DMS53 treated with DMSO at 0.1 percent for 48 hours (cell line): Measurements from ENCODE around the gene POFUT1.
"Not testable (repeated sequence)": the region's sequence is repeated elsewhere in the genome, so short reads cannot be mapped to it uniquely, and the experiment has no call there.

ENCODE experiments used
- DNase-seq: peaks from one replicate; lab custom pipeline; 2025; ENCODE audit not compliant: unreplicated experiment; lab: John Stamatoyannopoulos, UW

Gene POFUT1

DNA sequence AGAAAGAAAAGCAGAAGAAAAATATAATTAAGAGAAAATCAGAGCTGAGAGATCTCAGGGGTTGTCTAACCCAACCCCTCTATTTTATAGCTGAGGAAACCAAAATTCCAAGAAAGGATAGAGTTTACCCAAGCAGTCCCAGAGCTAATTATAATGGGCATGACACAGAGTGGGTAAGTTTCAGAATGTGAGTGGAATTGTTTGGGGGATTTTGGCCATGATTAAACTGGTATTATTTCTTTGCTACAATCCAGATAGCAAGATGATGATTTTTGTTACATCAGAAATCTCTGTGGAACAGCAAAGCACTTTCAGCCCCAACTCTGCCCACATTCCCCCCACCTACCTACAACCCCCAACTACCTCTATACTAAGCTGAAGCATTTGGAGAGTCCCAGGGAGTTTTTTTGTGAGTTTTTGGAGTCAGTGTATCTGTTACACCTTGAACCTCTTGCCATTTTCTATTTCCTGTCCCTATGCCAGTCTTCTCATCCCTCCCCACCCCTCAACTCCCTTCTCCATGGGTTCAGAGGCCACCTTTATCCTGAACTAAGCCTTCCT is 24.7 kb downstream of the POFUT1 start:
- DNase-seq: no peak

DNA sequence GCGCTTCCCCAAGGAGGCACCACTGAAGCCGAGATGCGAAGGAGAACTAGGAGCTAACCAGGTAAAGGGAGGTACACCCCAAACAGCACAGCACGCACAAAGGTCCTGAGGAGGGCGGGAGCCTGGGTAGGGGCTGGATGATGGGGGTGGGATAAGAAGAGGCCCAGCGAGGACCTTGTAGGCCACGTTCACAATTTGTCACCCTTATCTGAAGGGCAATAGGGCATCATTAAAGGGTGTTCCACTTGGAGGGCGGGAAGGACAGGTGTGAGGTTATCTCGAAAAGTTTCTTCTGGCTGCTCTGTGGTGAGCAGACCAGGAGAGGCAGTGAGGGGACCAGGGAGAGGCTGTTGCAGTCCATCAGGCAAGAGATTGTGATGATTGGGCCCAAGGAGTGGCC is 25.6 kb downstream of the POFUT1 start:
- DNase-seq: no peak

DNA sequence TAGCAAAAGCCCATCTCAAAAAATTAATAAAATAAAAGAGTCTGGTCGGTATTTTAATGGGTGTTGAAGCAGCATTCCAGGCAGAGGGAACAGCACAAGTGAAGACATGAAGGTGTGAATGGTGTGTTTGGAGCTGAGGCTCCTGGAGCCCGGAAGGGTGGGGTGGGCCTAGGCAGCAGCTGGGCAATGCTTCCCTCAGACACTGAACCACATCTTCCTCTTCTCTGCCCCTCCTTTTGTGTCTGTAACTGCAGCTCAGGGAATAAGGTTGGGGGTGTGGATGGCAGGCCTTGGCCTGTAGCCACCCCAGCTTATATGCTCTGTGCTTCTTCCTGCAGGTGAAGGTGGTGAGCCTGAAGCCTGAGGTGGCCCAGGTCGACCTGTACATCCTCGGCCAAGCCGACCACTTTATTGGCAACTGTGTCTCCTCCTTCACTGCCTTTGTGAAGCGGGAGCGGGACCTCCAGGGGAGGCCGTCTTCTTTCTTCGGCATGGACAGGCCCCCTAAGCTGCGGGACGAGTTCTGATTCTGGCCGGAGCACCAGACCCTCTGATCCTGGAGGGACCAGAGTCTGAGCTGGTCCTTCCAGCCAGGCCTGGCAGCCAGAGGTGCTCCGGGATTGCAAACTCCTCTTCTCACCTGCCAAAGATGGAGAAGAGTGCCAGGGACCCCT is 26.6 kb downstream of the POFUT1 start:
- no peak for DNase-seq

DNA sequence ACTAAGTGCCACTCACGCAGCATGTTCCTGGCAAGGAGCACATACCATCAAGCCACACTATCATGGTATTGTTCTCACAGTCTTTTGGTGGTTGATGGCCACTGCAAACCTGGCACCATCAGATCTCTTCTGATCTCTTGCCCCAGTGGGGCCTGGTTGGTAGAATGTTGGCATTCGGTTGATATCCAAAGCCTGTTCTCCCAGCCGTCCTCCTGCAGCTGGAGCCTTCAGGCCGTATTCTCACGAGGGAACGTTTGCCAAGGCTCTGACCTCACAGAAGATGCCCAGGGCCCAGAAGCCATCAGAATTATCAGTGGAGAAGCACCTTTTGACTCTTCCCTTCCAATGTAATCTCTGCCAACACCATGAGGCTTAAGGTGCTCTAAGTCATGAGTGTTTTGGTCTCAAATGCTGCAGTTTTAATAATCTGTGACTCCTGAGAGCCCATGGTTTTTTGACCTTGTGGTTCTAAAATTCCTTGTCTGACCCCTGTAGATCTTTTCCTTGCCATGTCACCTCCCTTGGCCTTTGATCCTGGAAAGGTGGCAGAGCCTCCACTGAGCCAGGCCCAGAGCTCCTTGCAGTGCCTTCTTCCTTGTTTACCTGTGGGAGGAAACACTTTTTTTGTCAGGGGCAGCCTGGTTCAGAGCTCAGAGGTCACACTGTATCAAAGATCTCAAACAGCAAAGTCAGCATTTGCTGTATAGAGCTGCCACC is 27.8 kb downstream of the POFUT1 start:
- DNase-seq: no peak

DNA sequence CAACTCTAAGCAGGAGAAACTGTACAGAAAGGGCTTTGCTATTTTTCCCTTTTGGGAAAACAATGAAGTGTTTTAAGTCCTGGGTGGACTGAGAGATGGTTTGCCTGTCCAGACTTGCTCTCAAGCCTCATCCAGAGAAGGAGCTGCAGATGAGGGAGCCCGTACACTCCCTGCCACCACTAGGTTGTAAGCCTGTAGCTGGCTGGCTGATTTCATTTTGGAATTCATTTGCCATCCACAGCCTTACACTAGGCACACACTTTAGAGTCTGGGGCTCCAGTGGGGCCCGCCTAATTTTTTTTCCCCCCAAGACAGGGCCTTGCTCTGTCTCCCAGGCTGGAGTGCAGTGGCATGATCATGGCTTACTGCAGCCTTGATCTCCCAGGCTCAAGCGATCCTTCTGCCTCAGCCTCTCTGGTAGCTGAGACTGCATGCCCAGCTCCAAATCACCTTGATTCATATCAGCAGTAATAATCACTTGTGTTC is 28.4 kb downstream of the POFUT1 start:
- no peak for DNase-seq

DNA sequence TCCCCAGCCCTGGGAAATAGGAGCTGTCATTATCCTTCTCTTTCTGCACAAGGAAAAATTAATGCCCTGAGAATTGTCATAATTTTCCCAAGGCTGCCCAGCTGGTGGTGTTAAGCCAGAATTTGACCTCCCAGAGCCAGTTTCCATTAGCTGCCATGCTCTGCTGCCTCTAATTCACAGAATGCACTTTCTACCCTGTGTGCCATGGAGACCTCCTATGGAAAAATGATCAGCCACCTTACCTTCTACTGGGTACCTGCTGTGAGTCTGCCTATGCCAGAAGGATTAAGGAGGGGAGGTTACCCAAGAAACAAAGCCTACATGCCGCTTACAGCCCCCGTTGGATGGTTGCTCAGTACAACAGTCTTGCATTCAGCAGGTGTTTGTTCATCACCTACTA is 29.1 kb downstream of the POFUT1 start:
- no peak for DNase-seq

DNA sequence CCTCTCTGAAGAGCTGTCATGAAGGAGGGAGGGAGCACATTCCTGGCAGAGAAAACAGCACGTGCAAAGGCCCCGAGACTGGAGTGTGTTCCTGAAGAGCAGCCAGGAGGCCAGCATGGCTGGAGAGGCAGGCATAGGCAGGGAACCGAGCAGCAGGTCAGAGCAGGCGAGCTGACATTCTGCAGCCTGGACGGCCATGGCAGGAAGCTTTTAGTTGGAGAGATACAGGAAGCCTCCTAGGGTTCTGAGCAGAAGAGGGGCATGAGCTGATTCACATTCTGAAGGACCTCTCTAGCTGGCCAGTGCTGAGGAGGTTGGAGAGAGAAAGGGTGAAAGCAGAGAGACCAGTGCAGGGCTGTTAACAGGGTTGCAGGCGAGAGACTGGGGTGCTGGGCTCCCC is 29.7 kb downstream of the POFUT1 start:
- DNase-seq: no peak

DNA sequence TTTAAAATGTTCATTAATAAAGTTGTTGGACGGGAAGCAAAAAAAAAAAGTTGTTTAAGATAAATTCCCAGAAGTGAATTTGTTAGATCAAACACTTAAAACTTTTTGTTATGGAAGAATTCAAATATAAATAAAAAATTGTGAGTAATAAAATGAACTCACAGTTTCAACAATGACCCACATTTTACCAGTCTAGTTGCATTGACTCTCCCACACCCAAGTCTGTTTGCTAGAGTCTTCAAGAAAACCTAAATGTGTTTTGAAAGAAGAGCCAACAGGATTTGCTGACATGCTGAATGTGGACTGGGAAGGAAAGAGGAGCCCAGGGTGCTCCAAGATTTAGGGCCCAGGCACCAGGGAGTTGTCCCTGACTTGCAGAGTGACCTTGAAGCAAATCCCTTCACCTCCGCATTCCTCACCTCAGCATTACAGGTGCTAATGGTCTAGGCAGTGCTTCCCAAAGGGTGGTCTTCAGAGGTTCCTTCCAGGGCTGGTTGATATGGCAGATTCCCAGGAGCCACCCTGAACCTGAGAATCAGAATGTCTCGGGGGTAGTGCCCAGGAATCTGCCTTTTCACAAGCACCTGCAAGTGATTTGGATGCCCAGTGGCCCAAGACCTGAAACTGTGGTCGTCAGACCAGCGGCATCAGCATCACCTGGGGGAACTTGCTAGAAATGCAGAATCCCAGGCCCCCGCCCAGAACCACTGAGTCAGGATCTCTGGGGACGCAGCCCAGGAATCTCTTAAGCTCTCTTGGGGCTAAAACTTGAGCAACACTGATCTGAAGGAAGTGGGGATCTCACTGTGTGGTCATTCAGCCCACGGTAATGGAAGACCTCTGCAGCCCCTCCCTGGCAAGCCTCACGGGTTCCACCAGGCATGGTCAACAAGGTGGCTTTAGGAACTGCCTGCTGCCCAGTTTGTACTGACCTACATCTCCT is 31.1 kb downstream of the POFUT1 start:
- DNase-seq: no peak

DNA sequence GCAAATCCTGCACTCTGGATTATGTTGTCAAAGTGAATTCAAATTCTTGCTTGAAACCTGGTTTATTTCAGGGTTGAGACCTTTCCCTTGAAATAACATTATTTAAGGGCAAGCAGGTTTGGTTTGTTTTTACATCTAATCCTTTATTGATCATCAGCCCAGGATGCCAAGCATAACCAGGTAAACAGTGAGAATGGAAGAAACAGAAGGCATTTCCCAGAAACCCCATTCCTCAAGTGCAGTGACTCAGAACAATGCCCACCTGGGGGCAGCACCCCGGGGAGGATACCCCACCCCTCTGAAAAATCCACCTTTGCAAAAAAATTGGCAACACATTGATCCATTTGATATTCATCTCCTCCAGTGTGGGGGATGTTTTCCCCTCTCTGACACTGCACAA is 32.5 kb downstream of the POFUT1 start:
- DNase-seq: peak; percentile 43

DNA sequence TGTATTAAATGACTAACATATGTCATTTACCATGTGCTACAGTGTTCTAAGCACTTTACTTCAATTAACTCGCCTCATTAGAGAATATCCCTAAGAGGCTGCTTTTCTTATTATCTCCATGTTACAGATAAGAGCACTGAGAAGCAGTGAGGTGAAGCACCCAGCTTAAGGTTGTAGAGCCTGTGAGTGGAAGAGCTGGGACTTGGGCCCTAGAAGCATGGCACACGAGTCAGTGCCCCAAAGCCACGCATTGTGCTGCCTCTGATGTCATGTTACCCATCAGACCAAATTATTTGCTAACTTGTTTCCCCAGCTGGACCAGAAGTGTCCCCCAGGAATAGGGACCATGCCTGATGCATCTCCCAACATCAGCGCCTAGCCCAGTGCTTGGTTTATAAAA is 34.1 kb downstream of the POFUT1 start:
- DNase-seq: no peak

DNA sequence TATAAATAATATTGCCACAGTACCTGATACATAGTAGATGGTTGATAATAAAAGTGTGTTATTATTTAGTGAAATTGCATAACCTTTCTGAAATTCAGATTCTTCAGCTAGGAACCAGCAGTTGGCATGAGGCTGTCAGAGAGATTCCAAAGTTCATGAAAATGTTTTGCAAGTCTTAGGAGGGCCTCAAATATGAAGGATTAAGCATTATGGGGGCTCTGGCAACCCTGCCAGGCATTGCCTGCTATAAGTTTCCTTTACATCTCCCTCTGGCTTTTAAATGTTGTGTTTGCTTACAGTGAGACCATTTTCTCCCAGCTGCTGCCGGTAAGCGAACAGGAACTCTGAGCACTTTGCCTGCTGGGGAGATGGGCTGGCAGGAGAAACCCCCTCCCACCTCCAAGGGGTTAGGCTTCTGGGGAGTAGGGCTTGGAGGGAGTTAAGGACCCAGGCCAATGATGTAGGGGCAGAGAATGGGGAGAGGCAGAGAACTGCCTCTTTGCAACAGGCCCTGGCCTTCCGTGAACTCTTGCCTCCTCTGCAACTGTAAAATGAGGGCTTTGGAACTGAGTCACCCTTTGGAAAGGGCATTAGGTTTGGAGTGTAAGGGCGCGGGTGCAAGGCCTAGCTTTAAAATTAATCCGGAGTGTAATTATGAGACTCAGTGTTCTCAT is 36.6 kb downstream of the POFUT1 start:
- no peak for DNase-seq

DNA sequence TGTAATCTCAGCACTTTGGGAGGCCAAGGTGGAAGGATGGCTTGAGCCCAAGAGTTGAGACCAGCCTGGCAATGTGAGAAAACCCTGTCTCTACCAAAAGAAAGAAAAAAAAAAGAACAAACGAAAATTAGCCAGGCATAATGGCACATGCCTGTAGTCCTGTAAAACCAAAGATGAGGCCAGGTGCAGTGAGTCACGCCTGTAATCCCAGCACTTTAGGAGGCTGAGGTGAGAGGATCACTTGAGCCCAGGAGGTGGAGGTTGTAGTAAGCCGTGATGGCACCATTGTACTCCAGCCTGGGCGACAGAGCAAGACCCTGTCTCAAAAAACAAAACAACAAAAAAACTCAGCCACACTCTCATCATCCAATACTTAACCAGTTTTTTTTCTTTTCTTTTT is 37.3 kb downstream of the POFUT1 start:
- no peak for DNase-seq

DNA sequence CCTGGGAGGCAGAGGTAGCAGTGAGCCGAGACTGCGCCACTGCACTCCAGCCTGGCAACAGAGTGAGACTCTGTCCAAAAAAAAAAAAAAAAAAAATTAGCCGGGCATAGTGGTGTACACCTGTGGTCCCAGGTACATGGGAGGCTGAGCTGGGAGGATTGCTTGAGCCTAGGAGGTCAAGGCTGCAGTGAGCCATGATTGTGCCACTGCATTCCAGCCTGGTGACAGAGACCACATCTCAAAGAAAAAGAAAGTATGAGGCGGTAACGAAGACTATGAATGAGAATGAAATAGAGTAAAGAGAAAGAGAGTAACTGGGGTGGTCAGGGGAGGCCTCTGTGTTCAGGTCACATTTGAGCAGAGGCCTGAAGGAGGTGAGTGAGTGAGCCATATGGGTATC is 38.5 kb downstream of the POFUT1 start:
- DNase-seq: not testable (repeated sequence)

DNA sequence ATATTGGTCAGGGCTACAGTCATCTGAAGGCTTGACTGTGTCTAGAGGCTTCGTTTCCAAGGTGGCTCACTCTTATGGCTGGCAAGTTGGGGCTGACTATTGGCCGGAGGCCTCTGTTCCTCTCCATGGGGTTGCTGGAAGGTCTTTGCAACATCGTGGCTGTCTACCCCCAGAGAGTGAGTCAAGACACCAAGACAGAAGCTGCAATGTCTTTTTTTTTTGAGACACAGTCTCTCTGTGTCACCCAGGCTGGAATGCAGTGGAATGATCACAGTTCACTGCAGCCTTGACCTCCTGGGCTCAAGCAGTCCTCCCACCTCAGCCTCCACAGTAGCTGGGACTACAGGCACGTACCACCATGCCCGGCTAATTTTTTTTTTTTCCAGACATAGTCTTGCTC is 40.4 kb downstream of the POFUT1 start:
- DNase-seq: no peak

DNA sequence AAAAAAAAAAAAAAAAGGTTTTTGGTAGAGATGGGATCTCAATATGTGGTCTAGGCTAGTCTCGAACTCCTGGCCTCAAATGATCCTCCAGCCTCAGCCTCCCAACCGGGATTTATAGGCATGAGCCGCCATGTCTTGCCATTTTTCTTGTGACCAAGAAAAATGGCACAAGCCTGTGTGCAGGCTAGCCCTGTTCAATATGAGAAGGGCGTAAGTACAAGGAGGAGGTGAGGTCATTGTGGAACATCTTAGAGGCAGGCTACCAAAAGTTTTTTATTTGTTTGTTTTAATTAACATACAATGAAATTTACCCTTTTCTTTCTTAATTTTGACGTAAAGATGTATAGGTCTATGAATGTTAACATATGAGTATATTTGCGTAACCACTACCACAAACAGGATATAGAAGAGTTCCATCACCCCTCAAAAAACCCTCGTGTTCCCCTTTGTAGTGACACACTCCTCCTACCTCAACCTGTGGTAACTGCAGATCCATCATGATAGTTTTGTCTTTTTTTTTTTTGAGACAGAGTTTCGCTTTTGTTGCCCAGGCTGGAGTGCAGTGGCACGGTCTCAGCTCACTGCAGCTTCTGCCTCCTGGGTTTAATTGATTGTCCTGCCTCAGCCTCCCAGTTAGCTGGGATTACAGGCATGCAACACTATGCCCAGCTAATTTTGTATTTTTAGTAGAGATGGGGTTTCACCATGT is 41.5 kb downstream of the POFUT1 start:
- no peak for DNase-seq

DNA sequence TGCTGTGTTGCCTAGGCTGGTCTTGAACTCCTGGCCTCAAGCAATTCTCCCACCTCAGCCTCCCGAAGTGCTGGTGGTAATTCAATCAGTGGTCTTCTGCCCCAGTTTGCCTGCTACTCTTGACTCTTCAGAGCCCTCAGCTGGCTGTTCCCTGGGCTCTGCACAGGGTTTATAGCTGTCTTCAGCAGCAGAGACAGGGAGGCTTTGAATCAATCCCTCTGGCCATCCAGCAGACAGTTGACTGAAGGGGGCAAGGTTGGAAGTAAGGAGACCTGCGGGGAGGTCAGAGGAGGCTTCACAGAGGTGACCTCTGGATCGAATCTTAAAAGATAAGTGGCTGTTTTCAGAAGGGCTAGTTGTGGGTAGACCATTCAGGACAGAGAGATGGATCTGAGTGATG is 43.8 kb downstream of the POFUT1 start:
- no peak for DNase-seq

DNA sequence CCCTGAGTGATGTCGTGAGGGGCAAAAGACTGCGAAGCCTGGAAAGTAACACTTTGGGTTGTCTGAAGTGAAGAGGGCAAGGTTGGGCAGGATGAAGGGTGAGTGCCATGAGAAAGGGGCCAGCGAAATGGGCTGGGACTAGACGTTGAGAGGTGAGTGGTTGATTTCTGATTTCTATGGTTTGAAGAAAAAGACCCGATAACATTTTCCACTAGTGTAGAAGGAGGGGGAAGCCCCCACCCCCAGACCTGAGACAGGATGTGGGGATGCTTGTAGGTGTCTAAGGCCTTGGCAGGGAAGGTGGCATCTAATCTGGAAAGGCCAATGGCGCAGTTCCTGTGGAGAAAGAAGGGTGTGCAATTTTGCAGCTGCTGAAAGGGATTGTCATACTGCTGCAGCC is 44.5 kb downstream of the POFUT1 start:
- DNase-seq: no peak

DNA sequence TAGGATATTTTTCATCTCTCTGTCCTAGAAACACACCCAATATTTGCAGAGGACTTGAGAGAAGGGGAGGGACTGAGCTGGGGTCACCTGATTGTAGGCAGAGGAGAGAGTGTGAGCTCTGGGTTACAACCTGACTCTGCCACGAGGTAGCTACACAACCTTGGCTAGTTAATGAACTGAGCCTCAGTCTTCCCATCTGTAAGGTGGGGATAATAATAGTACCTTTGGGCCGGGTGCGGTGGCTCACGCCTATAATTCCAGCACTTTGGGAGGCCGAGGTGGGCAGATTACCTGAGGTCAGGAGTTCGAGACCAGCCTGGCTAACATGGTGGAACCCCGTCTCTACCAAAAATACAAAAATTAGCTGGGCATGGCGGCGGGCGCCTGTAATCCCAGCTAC is 53.3 kb downstream of the POFUT1 start:
- DNase-seq: not testable (repeated sequence)

DNA sequence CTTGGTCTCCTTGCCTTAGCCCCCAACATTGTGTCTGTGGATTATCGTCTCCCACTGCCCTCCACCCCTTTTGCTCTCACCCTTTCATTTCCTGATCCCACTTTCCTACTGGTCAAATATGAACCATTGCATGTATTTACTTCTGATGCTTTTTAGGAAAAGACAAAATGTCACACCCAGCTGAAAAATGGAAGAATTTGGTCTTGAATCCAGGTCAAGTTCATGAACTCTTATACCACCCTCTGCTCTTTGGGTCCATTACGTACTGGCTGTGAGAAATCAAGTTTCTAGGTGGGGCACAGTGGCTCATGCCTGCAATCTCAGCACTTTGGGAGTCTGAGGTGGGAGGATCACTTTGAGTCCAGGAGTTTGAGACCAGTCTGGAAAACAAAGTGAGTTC is 54.0 kb downstream of the POFUT1 start:
- no peak for DNase-seq

DNA sequence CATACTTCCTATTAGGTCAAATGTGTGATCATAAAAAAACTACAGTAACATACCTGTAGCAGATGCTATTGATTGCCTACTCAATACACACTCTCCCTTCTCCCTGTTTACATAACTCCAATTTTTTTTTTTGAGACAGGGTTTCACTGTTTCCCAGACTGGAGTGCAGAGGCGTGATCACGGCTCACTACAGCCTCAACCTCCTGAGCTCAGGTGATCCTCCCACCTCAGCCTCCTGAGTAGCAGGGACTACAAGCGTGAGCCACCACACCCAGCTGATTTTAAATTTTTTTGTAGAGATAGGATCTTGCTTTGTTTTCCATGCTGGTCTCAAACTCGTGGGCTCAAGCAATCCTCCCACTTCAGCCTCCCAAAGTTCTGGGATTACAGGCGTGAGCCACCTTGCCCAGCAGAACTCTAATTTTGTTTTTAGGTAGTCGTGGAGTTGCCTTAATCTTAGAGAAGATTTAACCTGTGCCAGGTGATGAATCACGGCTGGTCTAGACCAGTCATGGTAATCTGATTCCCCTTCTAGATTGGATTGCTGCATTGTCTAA is 55.8 kb downstream of the POFUT1 start:
- no peak for DNase-seq
